Measurements from ENCODE around the gene TREML2.

TREML2 gene

DNA sequence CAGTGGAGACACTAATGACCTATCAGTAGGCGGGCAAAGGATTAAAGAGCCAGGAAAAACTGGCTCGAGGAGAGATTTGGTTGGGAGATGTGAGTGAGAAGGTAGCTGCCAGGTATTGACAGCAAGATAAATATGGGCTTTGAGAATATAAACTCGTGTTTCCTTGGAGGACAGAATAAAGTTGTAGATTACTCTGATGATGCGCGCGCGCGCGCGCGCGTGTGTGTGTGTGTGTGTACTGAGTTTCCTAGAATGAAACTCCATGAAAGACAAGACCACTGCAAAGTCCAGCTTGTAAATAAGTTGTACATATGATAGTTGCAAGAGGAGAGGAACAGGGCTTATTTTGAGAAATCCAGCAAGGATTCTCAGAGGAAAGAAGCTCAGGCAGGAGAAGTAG is 24.8 kb downstream of the TREML2 start:
- no peak for DNase-seq

DNA sequence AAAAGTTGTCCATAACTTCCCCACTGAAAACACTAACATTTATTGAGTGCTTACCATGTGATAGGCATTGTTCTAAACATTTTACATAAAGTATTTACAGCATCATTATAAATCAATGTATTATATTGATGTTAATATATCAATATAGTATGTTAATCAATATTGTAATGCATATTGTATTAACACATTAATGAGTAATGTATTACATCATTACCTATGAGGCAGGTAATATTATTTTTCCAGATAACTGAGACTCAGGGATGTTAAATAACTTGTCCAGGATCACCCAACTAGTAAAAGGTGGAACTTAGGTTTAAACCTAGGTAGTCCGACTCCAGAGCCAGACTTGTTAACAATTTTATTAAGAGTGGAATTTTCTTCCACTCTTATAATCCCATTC is 25.9 kb downstream of the TREML2 start:
- DNase-seq: no peak

DNA sequence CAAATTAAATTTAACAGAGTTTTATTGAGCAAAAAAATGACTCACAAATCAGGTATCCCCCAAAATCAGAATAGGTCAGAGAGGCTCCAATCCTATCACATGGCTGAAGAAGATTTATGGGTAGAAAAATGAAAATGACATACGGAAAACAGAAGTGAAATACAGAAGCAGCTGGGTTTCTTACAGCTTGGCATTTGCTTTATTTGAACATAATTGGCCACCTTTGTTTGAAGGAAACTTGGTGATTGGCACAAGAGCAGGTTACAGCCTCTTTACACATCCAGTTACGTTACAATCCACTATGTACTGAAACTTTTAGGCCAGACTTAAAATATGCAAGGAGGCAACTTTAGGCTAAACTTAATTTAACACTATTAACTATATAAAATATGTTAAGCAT is 26.3 kb downstream of the TREML2 start:
- no peak for DNase-seq

DNA sequence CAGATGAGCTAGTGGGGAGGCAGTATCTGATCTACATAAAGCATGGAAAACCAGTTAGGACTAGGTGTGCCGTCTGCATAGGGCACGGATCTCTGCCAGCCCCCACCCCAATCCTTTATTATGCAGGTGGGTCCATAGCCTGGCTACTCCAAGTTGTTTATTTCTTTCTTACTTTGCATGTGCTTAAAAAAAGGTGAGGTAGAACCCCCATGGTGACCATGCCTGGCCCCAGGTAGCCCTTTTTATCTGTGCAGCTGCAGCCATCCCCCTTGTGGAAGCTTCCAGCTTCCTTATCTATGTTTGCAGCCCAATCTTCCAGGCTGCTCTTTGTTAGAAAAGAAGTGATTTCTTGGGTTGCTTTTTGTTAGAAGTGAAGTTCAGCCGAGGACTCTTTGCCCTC is 29.0 kb downstream of the TREML2 start:
- DNase-seq: no peak

DNA sequence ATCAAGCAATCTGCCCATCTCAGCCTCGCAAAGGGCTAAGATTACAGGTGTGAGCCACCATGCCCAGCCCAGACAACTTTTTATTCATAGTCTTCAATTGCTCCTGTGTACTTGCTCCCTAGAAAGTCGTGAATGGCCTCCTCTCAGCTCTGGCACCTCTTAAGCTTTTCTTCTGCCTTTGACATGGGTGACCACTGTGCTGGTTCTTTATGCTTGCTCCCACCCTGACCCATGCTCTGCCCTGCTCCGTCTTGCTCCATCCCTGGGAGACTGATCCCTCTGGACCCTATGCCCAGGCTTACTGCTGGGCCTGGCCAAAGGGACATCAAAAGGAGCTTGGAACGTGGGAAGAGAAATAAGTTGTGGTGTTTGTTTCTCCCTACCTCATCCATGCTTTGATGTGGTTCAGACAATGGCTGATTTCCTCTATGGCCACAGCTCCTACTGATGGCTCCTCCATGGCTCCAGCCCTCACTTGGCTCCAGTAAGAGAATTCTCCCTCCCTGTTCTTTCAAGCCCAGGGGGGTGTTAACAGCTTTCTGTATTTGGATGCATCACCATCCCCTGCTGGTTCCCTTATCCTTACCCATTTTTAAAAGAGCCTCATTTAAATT is 30.3 kb downstream of the TREML2 start:
- no peak for DNase-seq

DNA sequence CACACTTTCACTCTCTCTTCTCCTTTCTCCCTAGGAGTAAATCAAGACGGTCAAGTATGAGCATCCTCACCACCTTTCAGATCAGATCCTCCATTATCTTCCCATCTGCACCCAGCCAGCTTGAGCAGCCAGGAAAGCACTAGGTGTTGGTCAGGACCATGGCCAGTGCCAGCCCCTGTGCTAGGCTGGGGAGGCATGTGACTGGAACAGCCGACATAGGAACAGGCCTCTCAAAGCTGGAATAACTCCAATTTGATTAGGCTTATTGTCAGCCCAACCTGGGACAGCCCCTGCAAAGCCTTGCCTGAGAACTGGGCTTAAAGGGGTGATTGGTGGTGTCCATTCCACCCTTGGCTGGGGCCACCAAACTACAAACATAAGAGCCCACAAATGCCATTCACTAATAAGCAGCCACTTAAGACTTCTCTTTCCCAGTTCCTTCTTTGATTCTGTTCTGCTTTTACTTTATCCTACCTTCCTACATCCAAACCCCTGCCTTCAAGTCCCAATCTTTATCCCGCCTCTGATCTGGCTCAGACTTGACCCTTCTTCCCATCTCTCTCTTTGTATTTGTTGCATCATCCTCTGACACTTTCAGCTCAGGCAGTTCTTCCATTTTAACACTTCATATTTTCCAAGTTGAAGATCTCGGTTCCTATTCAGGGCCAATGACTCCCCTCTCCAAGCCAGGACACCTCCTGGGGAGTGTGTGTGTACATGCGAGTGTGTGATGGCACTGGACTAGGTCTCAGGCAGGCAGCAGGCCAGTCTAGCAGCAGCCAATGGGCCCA is 33.6 kb downstream of the TREML2 start:
- peak; percentile 13 for DNase-seq

DNA sequence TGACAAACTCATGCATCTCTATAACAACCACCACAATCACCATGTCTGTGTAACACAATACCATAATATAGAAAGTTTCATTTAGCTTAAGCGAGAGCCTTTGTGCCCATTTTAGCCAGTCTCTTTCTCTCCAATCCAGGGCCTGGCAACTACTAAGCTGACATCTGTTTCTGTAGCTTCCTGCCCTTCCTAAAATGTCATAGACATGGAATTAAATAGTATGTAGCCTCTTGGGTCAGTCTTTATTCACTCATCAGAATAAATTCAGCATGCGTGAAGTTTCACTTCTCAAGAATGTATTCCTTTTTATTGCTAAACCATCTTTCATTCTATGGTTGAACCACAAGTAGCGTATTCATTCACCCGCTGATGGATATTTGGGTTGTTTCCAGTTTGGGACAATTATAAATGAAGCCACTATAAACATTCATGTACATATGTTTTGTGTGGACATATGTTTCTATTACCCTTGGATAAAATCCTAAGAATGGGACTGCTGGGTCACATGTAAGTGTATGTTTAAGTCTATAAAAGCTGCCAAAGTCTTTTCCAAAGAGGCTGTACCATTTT is 36.3 kb downstream of the TREML2 start:
- no peak for DNase-seq

DNA sequence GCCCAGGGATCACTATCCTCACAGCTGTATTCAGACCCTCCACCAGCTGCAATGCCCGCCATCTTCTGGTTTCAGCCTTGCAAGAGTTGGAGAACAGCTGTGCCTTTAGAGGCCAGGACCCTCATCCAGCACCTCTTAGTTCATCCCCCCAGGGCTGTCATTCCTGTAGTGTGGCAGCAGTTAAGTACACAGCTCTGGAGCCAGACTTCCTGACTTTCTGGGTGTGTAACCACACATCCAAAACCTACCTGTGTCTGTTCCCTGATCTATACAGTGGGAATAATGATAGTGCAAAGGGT is 37.6 kb downstream of the TREML2 start:
- no peak for DNase-seq

DNA sequence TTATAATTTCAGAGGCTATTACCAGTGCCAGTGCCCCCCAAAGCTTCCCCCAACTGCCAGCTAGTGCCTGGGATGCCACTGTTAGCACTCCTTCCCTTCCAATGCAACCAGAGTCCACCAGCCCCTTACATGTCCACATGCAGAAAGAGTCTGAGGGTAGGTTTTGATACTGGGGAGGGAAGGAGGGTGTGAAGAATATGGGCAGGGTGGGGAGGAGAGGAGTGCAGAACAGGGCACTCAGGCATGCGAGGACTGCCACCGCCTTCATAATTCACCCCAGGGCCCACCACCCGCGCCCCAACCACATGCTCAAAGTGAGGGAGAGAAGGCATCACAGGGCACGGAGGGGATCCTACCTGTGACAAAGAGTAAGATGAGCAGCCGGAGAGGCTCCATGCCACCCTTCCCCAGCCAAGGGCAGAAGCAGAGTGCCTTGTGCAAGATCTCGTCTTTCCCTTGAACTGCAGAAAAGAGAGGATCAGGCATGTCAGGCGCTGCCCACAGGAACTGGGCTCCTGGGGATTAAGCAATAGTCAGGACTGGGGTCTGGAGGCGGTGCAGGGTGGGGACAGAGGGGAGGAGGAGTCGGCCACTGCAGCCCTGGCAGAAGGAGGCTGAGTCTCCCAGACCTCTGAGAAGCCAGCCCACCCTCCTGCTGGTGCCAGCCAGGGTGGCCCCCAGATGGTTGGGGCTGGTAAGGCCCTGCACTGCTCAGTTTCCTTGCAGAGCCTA is 38.1 kb downstream of the TREML2 start, which contains the start of gene TREM2:
Gene TREM2, minus strand, starts transcription at position 430 of the 732 bp plus-strand sequence. Its CDS starts 34 bp downstream, at position 396.
- no peak for DNase-seq

DNA sequence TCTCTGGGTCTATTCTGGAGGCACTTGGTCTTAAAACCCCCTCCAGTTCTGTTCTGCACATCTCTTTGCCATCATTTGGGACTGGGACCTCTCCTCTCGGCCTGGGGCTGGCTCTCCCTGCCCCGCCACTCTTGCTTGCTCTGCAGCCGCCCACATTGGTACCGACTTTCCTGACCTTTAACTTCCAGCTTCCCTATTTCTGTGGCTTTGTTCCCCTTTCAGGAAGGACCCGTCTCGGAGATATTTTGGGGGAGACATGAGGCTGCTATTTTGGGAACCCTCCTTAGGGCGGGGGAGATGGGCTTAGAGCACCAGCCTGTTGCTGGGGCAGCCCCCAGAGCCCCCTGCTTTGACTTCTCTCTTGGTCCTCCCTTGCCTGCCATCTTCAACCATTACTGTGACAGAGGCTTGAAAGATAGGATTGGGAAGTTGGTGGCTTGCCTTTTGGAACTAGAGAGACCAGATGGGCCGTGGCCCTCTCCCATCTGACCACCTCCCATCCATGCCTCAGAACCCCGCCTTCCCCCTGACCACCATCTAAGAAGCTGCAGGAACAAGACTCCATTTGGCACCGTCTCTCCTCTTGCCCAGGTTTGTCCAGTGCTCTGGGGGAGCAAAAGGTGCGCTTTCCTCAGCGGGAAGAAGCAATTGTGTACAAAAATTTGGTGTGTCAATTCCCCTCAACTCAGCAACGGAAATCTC is 38.9 kb downstream of the TREML2 start:
- DNase-seq: no peak

DNA sequence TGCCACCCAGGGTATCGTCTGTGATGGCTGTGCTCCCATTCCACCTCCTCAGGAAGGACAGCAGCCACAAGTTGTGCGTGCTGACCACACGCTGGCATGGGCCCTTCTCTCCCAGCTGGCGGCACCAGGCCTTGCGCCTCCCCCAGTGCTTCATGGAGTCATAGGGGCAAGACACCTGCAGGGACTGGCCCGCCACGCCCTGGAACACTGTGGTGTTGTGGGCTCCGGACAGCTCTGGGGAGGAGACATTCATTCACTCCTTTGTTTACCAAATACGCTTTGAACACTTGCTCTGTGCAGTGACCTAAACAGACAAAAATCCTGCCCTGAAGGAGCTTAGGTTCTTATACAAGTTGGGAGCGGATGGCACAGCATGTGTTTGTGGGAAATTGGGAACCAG is 39.6 kb downstream of the TREML2 start:
- DNase-seq: no peak

DNA sequence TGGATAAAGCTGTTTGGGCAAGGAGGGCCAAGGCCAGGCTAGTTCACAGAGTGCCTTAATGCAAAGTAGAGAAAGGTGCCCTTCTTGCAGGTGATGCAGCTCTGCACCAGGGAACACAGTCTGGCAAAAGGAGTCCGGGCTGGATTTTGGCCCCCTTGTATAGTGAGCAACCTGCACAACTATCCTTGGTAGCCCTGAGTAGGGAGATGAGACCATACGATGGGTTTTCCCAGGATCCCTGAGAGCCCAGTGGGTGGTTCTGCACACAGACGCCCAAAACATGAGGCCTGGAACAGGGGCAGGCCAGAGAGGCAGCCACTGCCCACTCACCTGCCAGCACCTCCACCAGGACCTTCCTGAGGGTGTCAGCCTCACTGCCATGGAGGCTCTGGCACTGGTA is 40.0 kb downstream of the TREML2 start:
- DNase-seq: no peak

DNA sequence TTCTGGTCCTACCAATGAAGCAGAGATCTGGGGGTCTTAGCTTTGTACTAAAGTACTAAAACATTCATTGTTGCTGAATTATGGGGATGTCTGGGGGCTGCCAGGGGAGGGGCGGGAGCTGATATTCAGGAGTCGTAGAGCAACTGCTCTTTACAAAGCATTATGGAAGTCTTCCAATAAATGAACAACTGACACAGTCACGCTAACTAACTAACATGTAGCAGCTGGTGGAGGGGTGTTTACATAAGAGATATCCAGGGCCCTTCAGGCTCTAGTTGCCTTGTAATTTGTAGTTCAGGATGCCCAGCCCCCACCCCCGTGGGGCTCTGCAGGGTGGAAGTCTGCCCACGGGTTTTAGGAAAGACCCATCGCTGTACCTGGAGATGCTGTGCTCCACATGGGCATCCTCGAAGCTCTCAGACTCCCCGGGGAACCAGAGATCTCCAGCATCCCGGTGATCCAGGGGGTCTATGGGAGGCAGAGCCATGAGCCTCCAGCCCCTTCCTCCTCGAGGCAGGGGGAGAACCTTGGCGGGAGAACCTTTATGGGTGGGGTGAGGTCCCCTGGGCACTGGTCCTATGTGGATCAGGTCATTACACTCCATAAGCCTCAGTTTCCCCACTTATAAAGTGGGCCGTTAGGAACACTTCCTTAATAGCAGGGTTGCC is 41.4 kb downstream of the TREML2 start:
- DNase-seq: no peak

DNA sequence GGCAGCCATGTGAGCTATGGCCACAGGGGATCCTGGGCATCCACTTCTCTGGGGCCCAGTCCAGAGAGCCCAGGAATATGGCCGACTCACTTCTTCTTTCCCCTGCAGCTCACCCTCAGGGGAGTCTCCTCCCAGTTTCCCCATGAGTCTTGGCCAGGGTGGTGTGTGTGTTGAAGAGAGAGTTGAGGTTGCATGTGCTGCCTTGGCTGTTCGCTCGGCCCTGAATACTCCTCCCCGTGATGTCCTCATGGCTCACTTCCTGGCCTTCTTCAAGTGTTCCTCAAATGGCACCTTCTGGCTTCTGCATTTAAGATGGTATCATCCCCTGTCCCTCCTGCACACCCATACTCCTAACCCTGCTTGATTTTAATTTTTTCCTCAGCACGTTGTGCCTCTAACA is 43.6 kb downstream of the TREML2 start:
- no peak for DNase-seq

DNA sequence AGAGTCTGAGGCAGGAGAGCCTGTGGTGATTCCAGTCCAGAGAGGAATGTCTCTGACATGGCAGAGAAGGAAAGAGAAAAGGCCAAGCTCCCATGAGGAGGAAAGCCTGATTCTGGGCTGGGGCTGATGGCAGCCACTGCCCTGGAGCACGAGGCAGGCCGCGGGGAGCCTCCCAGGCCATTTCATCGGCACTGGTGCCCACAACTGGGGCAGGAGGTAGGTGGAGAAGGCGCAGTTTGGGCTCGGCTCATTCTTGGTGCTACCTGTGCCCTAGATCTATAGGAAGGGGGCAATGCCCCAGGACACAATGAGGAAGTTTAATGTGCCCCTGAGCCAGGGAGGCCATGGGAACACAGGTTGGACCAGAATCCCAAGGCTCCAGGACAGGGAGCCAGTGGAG is 44.2 kb downstream of the TREML2 start:
- no peak for DNase-seq

DNA sequence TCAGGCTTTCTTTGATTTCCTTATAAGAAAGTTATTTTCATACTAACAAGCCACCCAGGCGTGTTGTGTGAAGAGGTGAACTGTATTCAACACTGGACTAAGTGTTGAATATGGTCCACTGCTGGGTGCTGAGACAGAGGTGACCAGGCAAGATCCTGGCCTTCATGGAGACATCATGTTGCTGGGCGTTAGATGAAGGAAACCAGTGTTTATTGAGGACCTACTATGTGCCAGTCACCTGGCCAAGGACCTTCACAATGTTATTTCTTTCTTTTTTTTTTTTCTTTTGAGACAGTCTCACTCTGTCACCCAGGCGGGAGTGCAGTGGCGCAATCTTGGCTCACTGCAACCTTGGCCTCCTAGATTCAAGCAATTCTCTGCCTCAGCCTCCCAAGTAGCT is 44.9 kb downstream of the TREML2 start:
- DNase-seq: no peak

DNA sequence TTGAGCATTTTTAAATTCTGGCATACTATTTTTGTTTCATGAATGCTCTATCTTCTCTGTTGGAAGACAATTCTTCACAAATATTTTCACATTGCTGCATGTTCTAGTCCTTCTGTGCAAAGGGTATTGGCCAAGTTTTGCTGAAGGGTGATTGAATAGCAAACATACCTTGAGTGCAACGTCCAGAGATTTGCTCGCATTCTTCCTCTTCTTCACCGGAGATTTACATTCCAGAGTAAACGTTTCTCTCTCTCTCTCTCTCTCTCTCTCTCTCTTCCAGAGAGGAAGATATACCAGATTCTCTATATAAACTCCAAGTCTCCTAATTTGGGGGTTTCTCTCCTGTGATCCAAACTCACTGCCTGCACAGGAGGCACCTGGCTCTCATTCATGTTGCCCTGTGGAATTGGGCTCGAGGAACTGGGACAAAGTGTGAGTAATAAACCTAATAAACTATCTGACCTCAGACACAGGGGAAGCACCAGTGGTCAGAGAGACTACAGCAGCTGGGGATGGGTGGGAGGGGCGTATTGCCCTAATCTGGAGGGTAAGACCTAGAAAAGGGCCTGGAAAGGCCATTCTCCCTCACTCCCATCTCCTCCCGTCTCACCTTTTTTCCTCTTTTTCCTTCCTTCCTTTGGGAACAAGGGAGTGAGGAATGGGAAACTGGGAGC is 45.7 kb downstream of the TREML2 start:
- DNase-seq: no peak

DNA sequence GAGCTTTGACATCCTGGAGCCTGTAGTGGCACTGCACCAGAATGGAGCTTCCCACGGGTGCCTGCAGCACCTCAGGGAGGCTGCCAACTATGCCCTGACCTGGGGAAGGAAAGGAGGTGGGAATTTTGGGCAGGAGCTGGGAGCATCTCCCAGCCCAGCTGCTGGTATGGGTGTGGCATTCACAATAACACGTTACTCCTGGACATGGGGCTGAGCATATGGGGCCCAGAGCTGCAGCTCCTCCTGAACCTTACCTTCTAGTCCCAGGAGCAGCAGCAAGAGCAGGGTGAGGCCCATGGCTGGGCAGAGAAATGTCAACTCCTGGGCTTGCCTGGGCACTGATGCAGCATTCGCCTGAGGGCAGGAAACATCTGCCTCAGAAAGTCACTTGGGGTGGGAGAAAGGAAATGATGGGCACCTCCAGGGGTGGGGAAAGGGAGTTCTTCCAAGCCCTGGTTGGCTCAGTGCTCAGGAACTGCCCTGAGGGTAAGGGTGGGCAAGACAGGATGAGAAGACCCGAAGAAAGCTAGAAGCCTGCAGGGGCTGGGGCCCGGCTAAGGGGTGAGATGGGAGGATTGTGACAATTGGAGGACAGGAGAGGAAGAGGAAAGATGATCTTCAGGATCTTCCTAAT is 46.8 kb downstream of the TREML2 start, which contains the start of gene TREML1:
Gene TREML1, minus strand, starts transcription at position 356 of the 634 bp plus-strand sequence. Its CDS starts 59 bp downstream, at position 297.
- no peak for DNase-seq

DNA sequence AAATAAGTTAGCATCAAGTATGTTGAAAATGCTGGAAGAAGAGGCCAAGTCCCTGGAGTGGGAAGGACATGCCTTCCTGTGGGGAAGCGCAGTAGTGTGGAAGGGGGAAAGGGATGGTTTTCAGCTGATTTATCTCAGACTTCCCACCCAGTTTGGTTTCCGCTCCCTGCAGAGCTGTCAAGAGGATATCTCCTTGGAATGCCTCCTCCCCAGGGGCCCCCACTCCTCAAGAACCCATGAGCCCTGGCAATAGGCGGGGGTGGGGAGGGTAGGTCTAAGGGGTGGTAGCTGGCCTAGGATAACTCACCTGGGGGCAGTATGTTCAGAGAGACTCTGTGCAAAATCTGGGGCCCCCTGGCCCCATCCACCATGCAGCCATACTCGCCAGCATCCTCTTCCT is 47.5 kb downstream of the TREML2 start:
- DNase-seq: no peak

DNA sequence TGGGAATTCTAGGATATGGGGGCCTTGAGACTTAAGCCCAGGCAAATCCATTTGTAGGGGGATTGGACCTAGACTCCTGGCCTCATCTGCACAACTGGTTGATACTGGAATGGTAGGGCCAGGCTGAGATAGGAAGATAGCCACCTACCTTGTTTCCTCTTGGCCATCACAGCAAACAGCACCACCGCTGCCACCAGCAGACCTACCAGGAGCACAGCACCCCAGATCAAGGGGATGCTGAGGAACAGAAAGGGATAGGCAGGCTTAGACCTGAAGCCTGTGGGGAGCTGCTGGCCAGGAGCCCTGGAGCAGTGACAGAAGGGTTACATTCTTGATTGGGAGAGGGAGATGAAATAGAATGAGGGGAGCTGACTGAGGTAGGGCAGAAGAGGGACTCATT is 50.3 kb downstream of the TREML2 start:
- no peak for DNase-seq

DNA sequence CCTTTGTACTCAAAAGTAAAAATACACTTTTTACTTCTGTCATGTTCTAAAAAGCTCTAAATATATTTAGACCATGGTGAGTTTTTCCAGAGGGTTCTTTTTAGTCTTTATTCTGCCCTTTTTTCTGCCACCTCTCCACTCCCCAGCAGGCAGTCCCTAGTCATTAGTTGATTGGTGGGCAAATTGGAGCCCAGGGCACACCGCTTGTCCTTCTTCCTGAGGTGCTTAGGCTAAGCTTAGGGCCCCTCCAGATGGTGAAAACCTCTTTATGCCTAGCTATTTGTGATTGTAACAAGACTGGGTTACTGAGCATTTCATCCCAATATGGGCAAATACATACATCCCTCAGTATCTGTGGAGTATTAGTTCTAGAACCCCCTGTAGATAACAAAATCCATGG is 53.0 kb downstream of the TREML2 start:
- DNase-seq: no peak
